ENCODE results near the gene PTPN6.

The PTPN6 gene

DNA sequence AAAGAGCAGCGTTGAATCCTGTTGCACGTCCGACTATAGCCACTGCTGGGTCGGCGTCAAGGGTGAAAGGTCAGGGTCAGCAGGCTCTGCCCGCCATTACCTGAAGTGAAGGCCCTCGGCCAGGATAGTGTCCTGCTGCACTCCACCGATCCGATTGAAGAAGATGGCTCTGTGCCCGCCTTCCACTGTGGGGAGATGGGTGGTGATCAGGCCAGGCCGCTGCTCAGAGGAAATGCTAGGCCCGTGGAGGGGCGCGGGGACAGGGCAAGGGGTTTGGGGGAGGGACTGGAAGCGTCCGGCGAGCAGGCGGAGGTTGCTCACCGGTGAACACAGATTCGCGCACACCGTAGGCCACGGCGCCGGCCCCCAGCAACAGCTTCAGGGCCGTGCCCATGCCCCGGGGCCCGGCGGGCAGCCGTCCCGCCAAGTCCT is 19.0 kb downstream of the PTPN6 start:
- no peak for DNase-seq (ENCODE audit: low read depth, low spot score)

DNA sequence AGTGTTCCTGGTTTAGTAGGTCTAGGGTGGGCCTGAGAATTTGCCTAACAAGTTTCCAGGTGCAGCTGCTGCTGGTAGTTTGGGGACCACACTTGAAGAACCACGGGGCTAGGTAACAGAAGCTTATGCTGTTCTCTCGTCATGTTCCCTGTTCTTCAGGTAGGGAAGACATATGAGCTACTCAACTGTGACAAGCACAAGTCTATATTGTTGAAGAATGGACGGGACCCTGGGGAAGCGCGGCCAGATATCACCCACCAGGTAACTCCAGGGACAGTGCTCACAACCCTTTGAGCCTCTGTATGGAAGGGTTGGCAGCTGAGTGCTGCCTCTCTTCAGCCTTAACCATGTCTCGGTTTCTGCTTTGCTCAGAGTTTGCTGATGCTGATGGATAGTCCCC is 23.0 kb downstream of the PTPN6 start:
- DNase-seq (ENCODE audit: low read depth, low spot score) = no peak

DNA sequence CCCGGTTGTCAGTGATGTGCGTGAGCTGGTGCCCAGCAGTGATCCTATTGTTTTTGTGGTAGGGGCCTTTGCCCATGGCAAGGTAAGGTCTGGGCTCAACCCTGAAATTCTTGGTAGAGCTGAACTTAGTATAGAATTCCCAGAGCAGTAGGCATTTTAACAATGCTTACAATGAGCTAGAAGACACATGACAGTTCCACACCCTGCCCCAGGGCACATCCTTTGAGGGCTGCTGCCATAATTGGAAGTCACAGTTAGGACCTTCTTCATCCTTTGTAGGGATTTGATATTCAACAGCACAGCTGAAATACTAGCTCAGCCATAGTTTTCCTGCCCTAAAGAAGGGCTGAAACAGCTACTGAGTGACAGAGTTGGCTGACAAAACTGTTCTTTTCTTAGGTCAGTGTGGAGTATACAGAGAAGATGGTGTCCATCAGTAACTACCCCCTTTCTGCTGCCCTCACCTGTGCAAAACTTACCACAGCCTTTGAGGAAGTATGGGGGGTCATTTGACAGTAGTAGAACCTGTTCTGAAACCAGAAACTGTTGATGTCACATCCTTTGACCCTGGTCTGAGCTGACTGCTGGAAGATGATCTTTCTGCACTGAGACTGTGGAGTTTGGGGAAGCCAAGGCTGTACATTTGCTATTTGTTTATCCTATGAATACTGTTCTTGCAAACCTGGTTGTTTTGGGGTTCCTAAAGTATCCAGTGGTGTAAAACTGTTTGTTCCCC is 24.3 kb downstream of the PTPN6 start:
- no peak for DNase-seq (ENCODE audit: low read depth, low spot score)

DNA sequence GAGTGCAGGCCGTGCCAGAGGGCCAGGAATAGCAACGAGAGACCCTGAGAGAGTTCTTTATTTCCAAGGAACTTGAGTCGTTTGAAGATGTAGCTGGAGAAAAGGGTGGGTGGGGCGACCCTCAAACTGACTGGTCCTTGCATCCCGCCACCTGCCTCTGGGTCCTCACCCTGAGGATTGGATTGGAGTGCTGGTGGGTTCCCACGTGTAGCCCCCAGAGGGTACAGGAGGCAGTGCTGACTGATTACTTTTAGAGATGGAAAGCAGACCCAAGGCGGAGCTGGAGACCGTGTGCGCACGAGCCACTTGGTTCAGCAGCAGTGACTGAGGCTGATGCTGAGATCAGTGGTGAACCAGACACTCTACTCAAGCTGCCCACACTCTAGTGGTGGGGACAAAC is 26.5 kb downstream of the PTPN6 start:
- no peak for DNase-seq (ENCODE audit: low read depth, low spot score)

DNA sequence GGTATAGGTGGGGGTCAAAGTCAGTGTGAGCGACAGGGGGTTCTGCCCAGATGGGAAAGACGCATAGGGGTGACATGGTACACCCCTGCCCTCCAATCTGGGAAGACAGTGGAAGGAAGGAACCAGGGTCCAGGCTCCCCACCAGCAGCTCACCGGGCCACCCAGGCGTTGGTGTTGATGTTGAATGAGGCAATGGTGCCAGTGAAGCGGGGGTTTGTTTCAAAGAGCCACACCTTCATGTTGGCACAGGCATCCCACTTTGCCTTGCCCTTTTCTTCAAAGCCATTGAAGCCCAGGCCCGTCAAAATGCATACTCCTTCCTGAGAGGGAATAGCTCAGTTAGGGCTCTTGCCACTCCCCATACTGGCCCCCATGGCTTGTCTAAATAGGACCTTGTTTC is 27.0 kb downstream of the PTPN6 start:
- DNase-seq (ENCODE audit: low read depth, low spot score) = no peak

- DNase-seq (ENCODE audit: low read depth, low spot score) = no peak
These were observed 27.5 kb downstream of the PTPN6 start for GRCh38 chr12:6978611-6979011.

- no peak for DNase-seq (ENCODE audit: low read depth, low spot score)
These were observed 27.9 kb downstream of the PTPN6 start for GRCh38 chr12:6979021-6979420.

DNA sequence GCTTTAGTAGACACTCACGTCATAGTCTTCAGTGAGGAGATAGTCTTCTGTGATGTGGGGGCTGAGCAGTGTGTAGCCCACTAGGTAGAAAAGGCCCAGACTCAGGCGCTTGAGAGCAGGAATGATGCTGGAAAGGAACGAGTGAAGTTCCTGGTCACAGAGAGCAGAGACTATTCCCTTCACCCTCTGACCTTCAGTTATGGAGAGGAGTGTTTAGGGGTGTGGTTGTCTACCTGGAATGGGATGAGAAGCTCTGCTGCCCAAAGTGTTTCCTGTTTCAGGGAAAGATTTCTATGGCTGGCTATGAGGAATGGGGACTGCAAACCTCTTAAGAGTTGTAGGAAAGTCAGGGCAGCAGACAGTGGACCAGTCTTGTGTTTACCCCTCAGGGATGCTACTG is 28.3 kb downstream of the PTPN6 start:
- no peak for DNase-seq (ENCODE audit: low read depth, low spot score)

- no peak for DNase-seq (ENCODE audit: low read depth, low spot score)
These were observed 28.9 kb downstream of the PTPN6 start for GRCh38 chr12:6980075-6980474.

DNA sequence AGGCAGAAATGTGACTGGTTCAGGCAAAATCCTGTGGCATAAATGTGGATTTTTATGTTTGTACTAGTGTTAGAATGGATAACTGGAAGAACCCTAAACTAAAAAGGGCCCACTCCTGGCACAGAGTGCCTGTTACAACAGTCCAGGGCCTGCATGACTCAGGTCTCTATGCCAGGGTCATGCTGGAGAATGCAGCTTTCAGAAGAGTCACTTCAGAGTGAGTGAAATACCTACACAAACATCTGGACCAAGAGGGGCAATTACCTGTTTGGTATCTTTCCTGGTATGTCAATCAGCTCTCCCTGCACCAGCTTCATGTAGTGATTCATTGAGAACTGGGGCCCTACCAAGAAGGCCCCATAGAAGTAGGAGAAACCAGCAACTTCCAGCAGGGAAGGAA is 29.6 kb downstream of the PTPN6 start:
- DNase-seq (ENCODE audit: low read depth, low spot score) = no peak

DNA sequence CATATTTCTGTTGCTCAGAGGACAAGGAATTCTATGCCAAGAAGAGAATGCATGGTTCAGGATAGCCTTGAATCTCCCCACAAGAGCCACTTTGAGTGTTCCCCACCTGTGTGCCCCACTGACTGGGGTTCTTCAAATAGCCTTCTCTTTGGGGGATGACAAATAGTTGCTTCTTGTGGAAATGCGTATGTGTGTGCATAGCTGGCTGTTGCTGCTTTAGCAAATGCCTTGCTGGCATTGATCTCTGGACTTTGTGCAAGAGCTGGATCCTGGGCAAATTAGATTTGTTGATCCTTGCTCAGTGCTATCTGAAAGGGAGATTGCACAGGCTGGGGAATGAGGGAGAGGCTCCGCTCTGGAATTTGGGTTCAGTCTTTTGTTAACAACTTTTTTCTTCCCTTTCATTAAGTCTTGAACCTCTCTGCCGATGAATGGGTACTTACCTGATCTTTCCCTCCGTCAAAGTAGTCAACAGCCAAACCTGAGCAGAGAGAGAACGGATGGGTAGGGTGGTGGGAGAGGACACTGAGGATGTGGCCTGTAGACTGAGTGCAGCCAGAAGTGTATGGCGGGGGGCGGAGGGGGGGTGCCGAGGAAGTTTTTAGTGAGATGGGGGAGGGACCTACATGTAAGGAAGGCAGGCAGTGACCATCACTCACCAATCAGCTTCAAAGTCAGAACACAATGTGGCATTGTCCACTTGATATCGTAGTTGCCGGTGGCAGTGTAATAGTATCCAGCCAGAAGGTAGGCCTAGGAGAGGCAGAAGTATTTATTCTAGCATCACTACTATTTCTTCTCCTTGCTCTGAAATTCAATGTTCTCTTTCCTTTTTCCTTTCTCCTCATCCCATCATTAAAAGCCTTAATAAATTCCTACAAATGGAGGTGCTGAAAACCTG is 30.2 kb downstream of the PTPN6 start:
- DNase-seq (ENCODE audit: low read depth, low spot score) = no peak

DNA sequence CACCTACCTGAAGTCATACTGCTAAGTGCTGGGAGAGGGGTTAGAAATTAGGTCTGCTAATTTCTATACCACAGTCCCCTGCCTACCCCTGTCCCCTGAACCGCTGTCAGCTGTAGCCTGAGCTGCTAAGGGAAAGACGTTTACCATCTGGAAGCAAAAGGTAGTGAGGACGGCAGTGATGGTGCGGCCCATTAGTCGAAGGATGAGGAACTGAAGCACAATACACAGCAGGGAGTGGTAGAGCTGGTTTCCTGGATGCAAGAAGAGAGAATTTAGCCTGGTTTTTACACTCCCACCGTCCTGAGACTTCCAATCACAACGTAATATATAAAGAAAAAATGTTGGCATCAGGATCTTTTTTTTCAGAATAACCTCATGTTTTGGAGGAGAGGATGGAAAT is 31.4 kb downstream of the PTPN6 start:
- DNase-seq (ENCODE audit: low read depth, low spot score) = no peak

GRCh38 chr12:6987956-6988553 is 36.9 kb downstream of the PTPN6 start:
- DNase-seq (ENCODE audit: low read depth, low spot score) = no peak

DNA sequence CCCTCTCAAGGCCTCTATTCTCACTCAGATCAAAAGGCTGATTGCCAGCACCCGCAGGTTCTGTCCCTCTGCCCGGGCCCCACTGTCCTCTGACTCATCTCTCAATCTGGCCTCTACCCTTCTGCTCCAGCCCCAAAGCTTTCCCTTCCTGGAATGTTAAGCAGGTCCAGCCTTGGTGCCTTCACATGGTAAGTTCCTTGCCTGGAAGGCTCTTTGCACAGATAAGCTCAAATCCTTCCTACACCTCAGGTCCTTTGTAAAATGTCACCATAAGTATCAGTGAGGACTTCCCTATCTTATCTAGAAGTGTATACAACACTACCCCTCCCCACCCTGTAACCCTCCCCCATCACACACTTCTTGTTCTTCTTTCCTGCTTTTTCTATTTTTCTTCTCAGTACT is 44.9 kb downstream of the PTPN6 start:
- no peak for DNase-seq (ENCODE audit: low read depth, low spot score)

GRCh38 chr12:6998715-6999451 is 47.7 kb downstream of the PTPN6 start:
- DNase-seq (ENCODE audit: low read depth, low spot score) = no peak

DNA sequence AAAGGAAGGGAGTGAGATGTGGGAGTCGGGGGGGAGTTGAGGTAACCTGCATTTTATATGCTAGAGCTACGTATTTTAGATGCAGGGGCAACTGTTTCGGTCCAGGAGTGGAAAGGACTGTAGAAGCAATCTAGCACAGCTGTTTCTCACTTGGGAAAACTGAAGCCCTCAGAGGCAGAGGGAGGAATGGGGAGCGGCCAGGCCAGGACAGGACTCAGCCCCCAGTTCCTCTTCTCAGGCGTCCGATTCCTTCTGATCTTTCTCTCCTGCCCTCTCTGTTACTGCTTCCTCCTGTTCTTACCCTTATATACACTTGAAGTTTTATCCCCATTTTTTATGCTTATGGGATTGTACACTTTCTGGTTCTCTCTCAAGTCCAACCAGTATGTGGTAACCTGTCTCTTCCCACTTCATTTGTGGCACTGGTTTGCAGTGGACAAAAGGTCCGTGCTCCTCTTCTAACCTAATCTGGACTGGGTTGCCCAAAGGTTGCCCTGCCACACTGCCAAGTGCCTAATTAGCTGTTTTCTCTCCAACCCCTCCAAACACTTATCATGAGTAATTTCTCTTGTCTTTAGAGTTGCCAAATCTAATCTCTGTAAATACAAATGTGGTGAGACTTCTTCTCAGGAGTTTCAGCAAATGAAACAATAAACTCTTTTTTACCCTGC is 50.9 kb downstream of the PTPN6 start:
- no peak for DNase-seq (ENCODE audit: low read depth, low spot score)

DNA sequence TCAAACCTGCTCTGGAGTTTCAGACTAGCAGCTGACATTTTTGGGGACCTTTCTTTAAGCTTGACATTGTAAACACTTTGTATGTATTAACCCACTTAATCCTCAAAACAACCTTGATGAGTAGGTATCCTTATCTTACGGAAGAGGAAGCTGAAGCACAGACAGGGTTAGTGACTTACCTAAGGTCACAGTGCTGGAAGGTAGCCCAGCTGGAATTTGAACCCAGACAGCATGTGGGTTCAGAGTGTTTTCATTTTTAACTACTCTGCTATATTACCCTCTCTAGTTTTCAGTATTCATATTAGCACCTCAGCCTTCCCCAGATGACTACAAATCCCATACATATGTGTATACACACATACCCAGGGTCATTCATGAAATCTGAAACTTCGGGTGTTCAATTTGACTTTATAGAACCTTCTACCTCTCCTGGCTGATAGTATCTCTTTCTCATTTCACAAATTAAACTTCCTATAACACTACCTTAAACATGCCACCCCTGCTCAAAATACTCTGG is 53.2 kb downstream of the PTPN6 start:
- no peak for DNase-seq (ENCODE audit: low read depth, low spot score)

GRCh38 chr12:7004840-7005239 is 53.7 kb downstream of the PTPN6 start:
- no peak for DNase-seq (ENCODE audit: low read depth, low spot score)

GRCh38 chr12:7005311-7005710 is 54.2 kb downstream of the PTPN6 start:
- DNase-seq (ENCODE audit: low read depth, low spot score) = no peak

- no peak for DNase-seq (ENCODE audit: low read depth, low spot score)
These were observed 55.5 kb downstream of the PTPN6 start for GRCh38 chr12:7006639-7007038.

DNA sequence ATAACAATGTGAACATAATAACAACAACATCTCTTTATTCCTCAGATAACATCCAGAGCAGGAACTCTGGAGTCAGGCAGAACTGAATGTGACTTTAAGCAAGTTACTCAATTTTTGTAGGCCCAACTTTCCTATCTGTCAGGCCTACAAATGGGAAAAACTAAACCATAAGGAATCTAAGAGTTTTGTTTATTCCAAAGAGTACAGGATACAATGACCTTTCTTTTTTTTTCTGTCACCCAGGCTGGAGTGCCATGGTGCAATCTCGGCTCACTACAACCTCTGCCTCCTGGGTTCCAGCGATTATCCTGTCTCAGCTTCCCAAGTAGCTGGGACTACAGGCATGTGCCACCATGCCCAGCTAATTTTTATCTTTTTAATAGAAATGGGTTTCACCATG is 57.7 kb downstream of the PTPN6 start:
- DNase-seq (ENCODE audit: low read depth, low spot score) = no peak

All from smooth muscle cell of the brain vasculature (primary cell).